Spleen (tissue), 11 donors: ENCODE data around the gene STK24. TPM values are rescaled to one million over a fixed set of nuclear protein-coding genes. Genes with fewer than 3 reads are reported as not detected.

ENCODE experiments used
- DNase-seq: peaks from one replicate; pipeline ENCODE4 v3.0.0-alpha.2; 2020
- H3K27ac ChIP-seq, 8 donors: fragments of 200-600 bp; sonication (generic) in 7 of 8; 1 replicate in 4 of 8; 2 replicates in 4 of 8; pipeline versions ENCODE4 v1.5.0 to v1.8.0; 2016 to 2021; ENCODE audit warnings: inconsistent platforms in 4 of 8, mild to moderate bottlenecking in 4 of 8, moderate library complexity in 1 of 8
- H3K27me3 ChIP-seq, 7 donors: fragments of 200-600 bp; sonication (generic) in 6 of 7; replicated peaks in 1 of 7; 1 replicate in 4 of 7; 2 replicates in 3 of 7; pipeline versions ENCODE4 v1.5.0 to v1.8.0; 2016 to 2021; ENCODE audit warnings: inconsistent platforms in 3 of 7, mild to moderate bottlenecking in 1 of 7
- H3K36me3 ChIP-seq, 6 donors: fragments of 200-600 bp; sonication (generic) in 5 of 6; 1 replicate in 4 of 6; 2 replicates in 2 of 6; pipeline versions ENCODE4 v1.5.0 to v1.8.0; 2016 to 2021; ENCODE audit warnings: inconsistent platforms in 2 of 6
- H3K4me1 ChIP-seq, 6 donors: fragments of 200-600 bp; sonication (generic) in 5 of 6; 1 replicate in 3 of 6; 2 replicates in 3 of 6; pipeline versions ENCODE4 v1.5.0 to v1.8.0; 2016 to 2021; ENCODE audit warnings: inconsistent platforms in 3 of 6
- H3K4me3 ChIP-seq, 8 donors: fragments of 200-600 bp; sonication (generic) in 7 of 8; 1 replicate in 4 of 8; 2 replicates in 4 of 8; pipeline versions ENCODE4 v1.5.0 to v1.8.0; 2016 to 2021; ENCODE audit warnings: inconsistent platforms in 4 of 8, mild to moderate bottlenecking in 4 of 8, moderate library complexity in 2 of 8
- H3K9me3 ChIP-seq, 8 donors: fragments of 200-600 bp; sonication (generic) in 7 of 8; 1 replicate in 4 of 8; 2 replicates in 4 of 8; pipeline versions ENCODE4 v1.5.0 to v1.8.0; 2016 to 2021; ENCODE audit warnings: inconsistent platforms in 4 of 8
- CTCF ChIP-seq, 11 experiments: fragments of 200-600 bp in 7 of 11; fragments of 450-650 bp in 4 of 11; sonication (generic) in 4 of 11; IDR thresholded peaks in 8 of 11; conservative IDR thresholded peaks in 3 of 11; 1 replicate in 7 of 11; 2 replicates in 4 of 11; pipeline versions ENCODE4 v1.4.0 to v1.8.0; 2016 to 2021; ENCODE audit warnings: antibody characterized with exemption in 11 of 11, inconsistent platforms in 4 of 11, mild to moderate bottlenecking in 1 of 11
- POLR2A ChIP-seq, 3 donors: fragments of 450-650 bp; IDR thresholded peaks; one replicate each; pipeline ENCODE4 v1.5.1; 2017; ENCODE audit warnings: antibody characterized with exemption in 3 of 3, mild to moderate bottlenecking in 1 of 3
- POLR2AphosphoS5 ChIP-seq, 3 donors: sonication (generic); formaldehyde crosslinking; IDR thresholded peaks; one replicate each; pipeline ENCODE4 v1.5.1; 2017; ENCODE audit warnings: antibody characterized with exemption in 3 of 3
- WGBS, 5 donors: extraction: QIAGEN DNeasy Blood & Tissue Kit in 3 of 5; methylation state at CpG; one replicate each; pipeline versions ENCODE4 v1.1.5 to v1.1.7; 2013 to 2018; 5-methylcytosine and 5-hydroxymethylcytosine counted together
- intact Hi-C: fragments of 100-400 bp; cut with DNase I; formaldehyde crosslinking; loops from one replicate; pipeline ENCODE4 v1.15.0; 2023; ENCODE audit warnings: low total_unique reads
- polyA plus RNA-seq, 3 donors: library from polyadenylated mRNA; stranded (reverse); fragments of 200-250 nt; gene quantifications; one replicate each; pipeline ENCODE4 v1.2.1, GENCODE V29; 2013
- total RNA-seq, 7 donors: library from RNA; depleted of rRNA in 3 of 7; stranded (reverse); fragments of >200 nt in 3 of 7; fragmentation: NEBNext Ultra II Directional in 4 of 7; extraction: Animal tissue kit (Norgen Biotek cat#: 25700) in 4 of 7; gene quantifications; one replicate each; pipeline versions ENCODE4 v1.1.0 to v1.2.1, GENCODE V29; 2016 to 2021
- donor health status: healthy with polysubstance abuse.
- donor health status: DM: no; HTN: no; CAD: no; lungs with moderate emphysema.
- donor health status: DM: no; HTN: no; CAD: no.
- donor health status: Bipolar disorder and iron deficiency.
- donor health status: healthy.
- donor health status: DM: no; HTN: no; CAD: no.
- donor health status: DM: yes; HTN: yes; CAD: no.

Gene STK24
- total and polyA plus RNA-seq, 10 donors: 36.5 to 132 (median 94.5) TPM

GRCh38 chr13:98398581-98398980 lies 178.3 kb downstream of the STK24 start:
- no peaks in the 10 kb centered on the region for H3K9me3 ChIP-seq
- H3K27me3 ChIP-seq: no peaks in the 10 kb centered on the region
- H3K4me1 ChIP-seq: no peaks in the 10 kb centered on the region
- no peak for DNase-seq
- intact Hi-C loops: no loop called here
- no peak overlapping the region for H3K4me3 ChIP-seq
- no peak overlapping the region for H3K27ac ChIP-seq
- TF ChIP-seq CTCF (IDR thresholded peaks at IDR 0.05 in 8 of 11, conservative IDR thresholded peaks at IDR 0.05 in 3 of 11) (no peak), POLR2AphosphoS5 (IDR thresholded peaks at IDR 0.05) (no peak), POLR2A (IDR thresholded peaks at IDR 0.05) (no peak)
- WGBS, 5 donors: 86 to 90% (median 88%) methylated on average over 5 of the region's 5 CpGs
- H3K36me3 ChIP-seq: peaks cover 0 to 29% (median 13%) of the 10 kb centered on the region in 6 donors

GRCh38 chr13:98397861-98398260 lies 179.0 kb downstream of the STK24 start:
- Histone ChIP-seq H3K4me1 (no peaks in the 10 kb centered on the region), H3K27me3 (no peaks in the 10 kb centered on the region), H3K4me3 (no peak overlapping the region), H3K27ac (peak overlapping the region in 1 of 8 donors; percentile 2), H3K36me3 (peaks cover 0 to 30% (median 13%) of the 10 kb centered on the region in 6 donors), H3K9me3 (no peaks in the 10 kb centered on the region)
- no peak for DNase-seq
- 80 to 86% (median 84%) methylated on average over 7 of the region's 7 CpGs for WGBS, 5 donors
- intact Hi-C loops: no loop called here
- TF ChIP-seq POLR2A (IDR thresholded peaks at IDR 0.05) (no peak), CTCF (IDR thresholded peaks at IDR 0.05 in 8 of 11, conservative IDR thresholded peaks at IDR 0.05 in 3 of 11) (no peak), POLR2AphosphoS5 (IDR thresholded peaks at IDR 0.05) (no peak)

DNA sequence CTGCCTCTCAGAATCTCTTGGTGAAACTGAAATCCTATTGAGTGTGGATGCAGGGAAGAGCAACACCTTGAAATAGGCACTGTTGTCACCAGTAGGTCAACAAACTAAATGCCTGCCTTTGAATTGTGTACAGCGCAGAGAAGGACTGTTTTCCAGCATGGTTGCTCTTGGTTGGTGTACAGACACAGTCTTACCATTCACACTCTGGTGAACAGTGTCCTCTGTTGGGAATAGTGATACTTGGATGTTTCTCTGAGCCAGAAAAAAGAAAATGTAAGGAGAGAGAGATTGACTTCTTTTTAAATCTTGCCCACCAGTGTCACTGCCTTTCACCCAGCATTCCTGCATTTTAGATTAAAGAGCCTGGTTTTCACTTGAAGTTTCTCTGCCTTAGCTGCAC lies 179.7 kb downstream of the STK24 start:
- WGBS, 5 donors: 83 to 93% (median 91%) methylated on average over 1 of the region's 1 CpG
- Histone ChIP-seq H3K27me3 (no peaks in the 10 kb centered on the region), H3K4me1 (no peaks in the 10 kb centered on the region), H3K36me3 (peaks cover 0 to 30% (median 13%) of the 10 kb centered on the region in 6 donors), H3K27ac (peak overlapping the region in 1 of 8 donors; percentile 2), H3K9me3 (no peaks in the 10 kb centered on the region), H3K4me3 (no peak overlapping the region)
- TF ChIP-seq POLR2A (IDR thresholded peaks at IDR 0.05) (no peak), CTCF (IDR thresholded peaks at IDR 0.05 in 8 of 11, conservative IDR thresholded peaks at IDR 0.05 in 3 of 11) (no peak), POLR2AphosphoS5 (IDR thresholded peaks at IDR 0.05) (no peak)
- no peak for DNase-seq
- intact Hi-C loops: no loop called here

DNA sequence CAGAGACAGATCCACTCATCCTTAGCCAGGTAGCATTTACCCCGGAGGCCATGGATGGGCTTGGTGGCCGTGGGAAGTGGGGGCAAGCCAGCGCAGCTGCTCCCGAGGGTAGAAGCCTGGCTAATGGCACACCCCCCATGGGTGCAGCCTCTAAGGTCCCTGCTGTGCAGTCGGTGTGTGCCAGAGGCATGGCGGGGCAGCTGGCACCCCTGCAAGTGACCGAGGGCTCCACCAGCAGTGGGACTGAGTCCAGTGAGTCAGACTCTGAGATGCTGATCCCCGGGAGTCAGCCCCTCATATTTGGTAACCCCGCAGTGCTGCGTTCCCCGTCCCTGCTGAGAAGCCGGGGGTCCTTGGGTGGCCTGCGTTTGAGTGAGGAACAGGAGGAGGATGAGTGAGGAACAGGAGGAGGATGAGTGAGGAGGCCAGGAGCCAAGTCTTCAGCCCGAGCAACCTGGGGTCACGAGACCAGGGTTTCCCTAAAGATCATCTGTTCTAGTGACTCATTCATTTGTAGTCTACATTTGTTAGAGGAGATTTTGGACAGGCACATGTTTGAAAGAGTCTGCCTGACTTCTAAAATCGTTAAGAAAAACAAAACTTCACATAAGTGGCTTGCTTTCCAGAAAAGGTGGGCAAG lies 180.7 kb downstream of the STK24 start:
- no peak overlapping the region for H3K4me3 ChIP-seq
- peaks cover 0 to 30% (median 13%) of the 10 kb centered on the region in 6 donors for H3K36me3 ChIP-seq
- H3K9me3 ChIP-seq: no peaks in the 10 kb centered on the region
- WGBS, 5 donors: 82 to 93% (median 91%) methylated on average over 7 to 16 of the region's 16 CpGs
- H3K4me1 ChIP-seq: no peaks in the 10 kb centered on the region
- TF ChIP-seq POLR2A (IDR thresholded peaks at IDR 0.05) (no peak), POLR2AphosphoS5 (IDR thresholded peaks at IDR 0.05) (no peak), CTCF (IDR thresholded peaks at IDR 0.05 in 8 of 11, conservative IDR thresholded peaks at IDR 0.05 in 3 of 11) (no peak)
- no peak for DNase-seq
- intact Hi-C loops: no loop called here
- H3K27ac ChIP-seq: no peak overlapping the region
- no peaks in the 10 kb centered on the region for H3K27me3 ChIP-seq

Other genes starting within 250 kb of the STK24 start
- gene SLC15A1, start 175.6 kb upstream of the STK24 start, total RNA-seq: not detected
- gene SLC15A1, start 175.6 kb upstream of the STK24 start, polyA plus RNA-seq: under 1 TPM in 2 of 3 donors, not detected in 1; 0.03 TPM